GM12872 (cell line): ENCODE measurements around the gene C17orf113.
A peak's percentile ranks its signal among the peaks of the same experiment; 100 is the strongest.

Source experiments
- TF ChIP-seq, protein P1 (sequence below): IDR thresholded peaks from 3 replicates; pipeline ENCODE4 v1.5.1; 2011; ENCODE audit warnings: low read depth, mild to moderate bottlenecking, low read length, moderate library complexity; ENCODE audit not compliant: insufficient read depth

C17orf113 gene

DNA sequence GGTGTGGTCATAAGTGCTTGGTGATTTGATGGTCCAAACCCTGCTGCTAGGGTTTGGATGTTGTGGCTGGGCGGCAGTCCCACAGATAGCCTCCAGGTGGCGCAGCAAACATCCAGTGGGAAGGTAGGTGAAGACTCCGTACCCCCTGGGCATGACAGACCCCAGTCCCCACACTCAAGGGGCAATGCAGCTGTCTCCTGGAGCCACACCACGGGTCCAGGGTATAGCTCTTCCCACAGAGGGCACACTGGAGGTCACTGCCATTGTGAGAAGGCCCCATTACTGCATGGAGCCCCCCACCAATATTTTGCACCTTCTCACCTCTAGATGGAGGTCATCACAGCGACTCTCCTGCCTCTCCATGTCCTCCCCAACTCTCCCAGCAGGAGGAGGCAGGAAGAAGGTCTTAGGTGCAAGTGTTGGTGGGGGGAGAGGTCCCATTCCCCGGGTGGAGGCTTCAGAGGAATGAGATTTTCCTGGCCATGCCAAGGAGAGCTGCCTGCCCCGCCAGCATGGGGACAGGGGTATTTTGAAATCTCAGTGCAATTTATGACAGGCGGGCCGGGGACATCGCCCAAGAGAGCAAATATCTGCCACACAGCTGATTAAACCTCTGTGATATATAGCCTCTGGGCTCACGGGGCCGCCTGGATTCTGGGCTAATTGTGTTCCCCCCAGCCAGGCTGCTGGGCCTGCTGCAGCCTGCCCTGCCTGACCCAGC, 17.1 kb upstream of the C17orf113 start:
- TF ChIP-seq, protein P1, sequence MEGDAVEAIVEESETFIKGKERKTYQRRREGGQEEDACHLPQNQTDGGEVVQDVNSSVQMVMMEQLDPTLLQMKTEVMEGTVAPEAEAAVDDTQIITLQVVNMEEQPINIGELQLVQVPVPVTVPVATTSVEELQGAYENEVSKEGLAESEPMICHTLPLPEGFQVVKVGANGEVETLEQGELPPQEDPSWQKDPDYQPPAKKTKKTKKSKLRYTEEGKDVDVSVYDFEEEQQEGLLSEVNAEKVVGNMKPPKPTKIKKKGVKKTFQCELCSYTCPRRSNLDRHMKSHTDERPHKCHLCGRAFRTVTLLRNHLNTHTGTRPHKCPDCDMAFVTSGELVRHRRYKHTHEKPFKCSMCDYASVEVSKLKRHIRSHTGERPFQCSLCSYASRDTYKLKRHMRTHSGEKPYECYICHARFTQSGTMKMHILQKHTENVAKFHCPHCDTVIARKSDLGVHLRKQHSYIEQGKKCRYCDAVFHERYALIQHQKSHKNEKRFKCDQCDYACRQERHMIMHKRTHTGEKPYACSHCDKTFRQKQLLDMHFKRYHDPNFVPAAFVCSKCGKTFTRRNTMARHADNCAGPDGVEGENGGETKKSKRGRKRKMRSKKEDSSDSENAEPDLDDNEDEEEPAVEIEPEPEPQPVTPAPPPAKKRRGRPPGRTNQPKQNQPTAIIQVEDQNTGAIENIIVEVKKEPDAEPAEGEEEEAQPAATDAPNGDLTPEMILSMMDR = peak; percentile 97

DNA sequence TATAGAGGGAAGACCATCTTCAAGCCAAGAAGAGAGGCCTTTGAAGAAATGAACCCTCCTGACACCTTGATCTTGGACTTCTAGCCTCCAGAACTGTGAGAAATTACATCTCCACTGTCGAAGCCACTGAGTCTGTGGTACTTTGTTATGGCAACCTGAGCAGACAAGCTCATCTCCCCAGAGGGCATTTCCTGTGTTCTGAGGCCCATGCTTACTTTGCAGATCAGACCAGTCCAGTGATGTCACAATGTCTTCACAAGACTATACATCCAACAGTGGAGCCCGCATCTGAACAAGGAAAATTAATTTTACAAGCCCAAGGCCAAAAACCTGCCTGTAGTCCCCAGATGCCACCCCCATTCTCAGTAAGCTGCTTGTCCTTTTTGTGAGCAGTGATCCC, 14.8 kb upstream of the C17orf113 start:
- TF ChIP-seq, protein P1 = no peak

DNA sequence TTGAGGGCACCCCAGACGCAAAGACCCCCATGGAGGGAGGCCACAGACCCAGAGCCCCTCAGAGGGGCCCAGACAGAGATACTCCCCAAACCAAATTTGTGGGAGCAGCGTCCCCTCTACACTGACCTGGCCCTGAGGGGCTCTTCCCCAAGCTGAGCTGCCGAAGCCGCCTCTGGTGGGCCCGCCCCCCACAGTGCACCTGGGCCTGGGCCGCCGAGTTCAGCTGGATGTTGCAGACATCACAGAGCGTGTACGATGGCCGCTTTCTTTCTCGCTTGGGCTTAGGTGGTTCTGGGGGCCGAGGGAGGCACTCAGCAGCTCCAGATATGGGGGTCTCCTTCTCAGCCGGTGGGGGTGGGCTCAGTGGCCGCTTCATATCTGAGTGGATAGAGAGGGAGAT, 12.3 kb upstream of the C17orf113 start:
- TF ChIP-seq, protein P1 = no peak

DNA sequence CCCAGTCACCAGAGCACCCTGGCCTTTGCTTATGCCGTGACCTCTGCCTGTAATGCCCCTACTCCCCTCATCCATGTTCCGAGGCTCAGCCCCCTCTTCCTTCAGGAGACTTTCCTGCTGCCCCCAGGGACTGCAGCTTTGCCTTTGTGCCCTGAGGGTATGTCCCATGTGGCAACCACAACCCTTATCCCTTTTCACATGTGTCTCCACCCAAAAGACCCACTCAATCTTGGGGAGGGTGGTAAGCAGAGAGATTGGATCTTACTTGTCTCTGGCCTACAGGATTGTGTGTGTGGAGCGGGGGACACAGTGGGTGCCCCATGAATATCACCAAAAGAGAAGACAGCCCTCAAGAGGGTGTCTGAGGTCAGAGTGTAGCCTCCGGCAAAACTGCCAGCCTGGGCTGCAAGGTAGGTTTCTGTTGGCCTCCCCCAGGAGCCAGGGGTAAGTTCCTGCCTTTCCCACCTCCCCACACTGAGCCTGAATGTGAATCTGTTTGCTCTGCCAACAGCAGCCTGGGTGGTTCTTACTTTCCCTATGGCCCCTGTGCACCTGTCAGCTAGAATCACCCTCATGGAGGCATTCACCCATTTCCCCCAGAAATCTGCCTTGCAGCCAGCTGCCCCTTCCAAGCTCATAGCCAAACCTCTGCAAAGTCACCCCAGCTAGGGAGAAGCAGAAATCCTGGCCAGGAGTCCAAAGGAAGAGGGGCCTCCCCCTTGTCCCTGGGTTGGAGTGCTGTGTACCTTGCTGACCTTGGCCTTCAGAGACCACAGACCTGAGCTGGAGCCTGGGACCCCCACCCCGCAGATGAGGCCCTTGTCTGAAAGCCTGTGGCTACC, 11.5 kb upstream of the C17orf113 start:
- TF ChIP-seq, protein P1 = no peak

DNA sequence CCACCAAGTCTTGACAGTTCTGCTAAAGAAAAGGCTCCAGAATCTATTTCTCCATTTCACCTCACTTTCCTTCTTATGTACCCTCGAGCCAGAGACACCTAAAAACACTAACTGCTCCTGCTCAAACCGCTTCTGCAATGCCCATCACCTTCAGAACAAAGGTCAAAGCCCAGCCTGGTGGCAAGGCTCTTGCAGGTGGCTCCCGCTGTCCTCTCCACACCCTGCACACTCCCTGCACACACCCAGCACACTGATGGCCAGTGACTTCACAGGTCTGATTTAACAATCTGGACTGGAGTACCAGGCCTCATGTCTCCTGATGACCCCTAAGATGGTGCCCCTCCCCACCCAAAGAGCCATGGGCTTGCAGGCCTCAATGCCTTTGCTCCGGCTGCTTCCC, 9.8 kb upstream of the C17orf113 start:
- TF ChIP-seq, protein P1 = no peak

DNA sequence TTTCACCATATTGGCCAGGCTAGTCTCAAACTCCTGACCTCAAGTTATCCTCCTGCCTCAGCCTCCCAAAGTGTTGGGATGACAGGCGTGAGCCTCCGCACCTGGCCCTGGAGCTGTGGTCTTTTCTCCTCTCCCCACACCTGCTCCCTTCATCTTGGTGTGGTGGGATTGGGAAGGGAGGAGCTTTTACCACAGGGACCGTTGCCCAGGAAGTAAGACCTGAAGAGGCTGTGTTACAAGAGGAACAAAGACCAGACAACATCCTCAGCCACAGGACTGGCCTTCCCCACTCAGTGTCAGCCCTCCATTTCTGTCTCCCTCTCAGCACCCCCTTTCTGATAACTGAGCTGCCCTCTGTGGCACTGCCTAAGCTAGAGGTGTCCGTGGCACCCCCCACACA, 9.4 kb upstream of the C17orf113 start:
- TF ChIP-seq, protein P1 = no peak

DNA sequence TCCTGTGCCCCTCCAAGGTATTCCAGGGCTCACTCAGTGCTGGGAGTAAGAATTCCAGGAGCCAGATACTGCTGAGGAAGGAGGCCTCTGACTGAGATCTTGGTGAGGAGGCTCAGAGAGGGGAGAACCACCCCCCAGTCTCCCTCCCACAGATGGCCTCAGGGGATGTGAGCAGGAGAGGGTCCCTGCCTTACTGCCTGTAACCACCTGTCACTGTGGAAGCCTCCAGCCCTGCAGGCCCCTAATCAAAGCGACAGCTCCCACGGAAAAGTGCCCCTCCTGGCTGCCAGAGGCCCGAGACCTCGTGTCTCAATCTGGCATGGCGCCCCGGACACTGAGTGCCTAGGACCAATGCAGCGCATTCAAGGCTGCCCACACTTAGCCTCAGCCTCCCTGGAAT, 7.7 kb upstream of the C17orf113 start:
- TF ChIP-seq, protein P1 = no peak
